GM12865 (cell line): ENCODE data around the gene IFT22.
"Not testable (repeated sequence)": the region's sequence is repeated elsewhere in the genome, so short reads cannot be mapped to it uniquely, and the experiment has no call there.

Source experiments
- DNase-seq: peaks from one replicate; pipeline ENCODE4 v3.0.0; 2010; ENCODE audit warnings: low read depth
- H3K4me3 ChIP-seq: 2 replicates; pipeline ENCODE4 v1.5.1; 2011; ENCODE audit warnings: mild to moderate bottlenecking, low read depth, low read length, control low read depth
- CTCF ChIP-seq: IDR thresholded peaks from 2 replicates; pipeline ENCODE4 v1.5.1; 2011; ENCODE audit warnings: low read length, control low read depth, low read depth, inconsistent platforms; ENCODE audit not compliant: insufficient read depth; ENCODE audit errors: missing control alignments

Gene IFT22

GRCh38 chr7:101288439-101288838 lies 33.2 kb downstream of the IFT22 start:
- H3K4me3 ChIP-seq = no peak overlapping the region
- no peak for TF ChIP-seq CTCF
- no peak for DNase-seq

GRCh38 chr7:101287032-101287431 lies 34.6 kb downstream of the IFT22 start:
- TF ChIP-seq CTCF = no peak
- H3K4me3 ChIP-seq = no peak overlapping the region
- DNase-seq = no peak

- not testable (repeated sequence) for DNase-seq, H3K4me3 ChIP-seq
Observed at GRCh38 chr7:101285880-101286279, 35.7 kb downstream of the IFT22 start.

GRCh38 chr7:101285171-101285570 lies 36.4 kb downstream of the IFT22 start:
- no peak overlapping the region for H3K4me3 ChIP-seq
- no peak for TF ChIP-seq CTCF
- no peak for DNase-seq

GRCh38 chr7:101280912-101281311 lies 40.7 kb downstream of the IFT22 start:
- not testable (repeated sequence) for H3K4me3 ChIP-seq, DNase-seq

- TF ChIP-seq CTCF = no peak
- no peak overlapping the region for H3K4me3 ChIP-seq
- DNase-seq = no peak
Observed at GRCh38 chr7:101278461-101279292, 42.9 kb downstream of the IFT22 start.

- no peak for TF ChIP-seq CTCF
- H3K4me3 ChIP-seq = no peak overlapping the region
- no peak for DNase-seq
Observed at GRCh38 chr7:101277155-101277554, 44.5 kb downstream of the IFT22 start.

- DNase-seq = no peak
- no peak for TF ChIP-seq CTCF
- H3K4me3 ChIP-seq = no peak overlapping the region
Observed at GRCh38 chr7:101273206-101273605, 48.4 kb downstream of the IFT22 start.
